AG04450 (cell line): Measurements from ENCODE around the gene NAA11. TPM values are rescaled to one million over a fixed set of nuclear protein-coding genes. Genes with fewer than 3 reads are reported as not detected.
"Not testable (repeated sequence)": the region's sequence is repeated elsewhere in the genome, so short reads cannot be mapped to it uniquely, and the experiment has no call there.

Experiments
- CTCF ChIA-PET: fragments of 300-600, 350-600 bp; formaldehyde crosslinking; extraction: SDS; loops from one replicate; lab custom pipeline; 2022; ENCODE audit warnings: antibody characterized with exemption, inconsistent platforms; lab: Charles Lee
- POLR2A ChIA-PET: fragments of 350-600 bp; formaldehyde crosslinking; extraction: SDS; loops from one replicate; lab custom pipeline; 2021; ENCODE audit warnings: antibody characterized with exemption, inconsistent platforms; lab: Yijun Ruan, JAX
- DNase-seq: peaks from one replicate; pipeline ENCODE4 v3.0.0-alpha.2; 2011; ENCODE audit warnings: low read depth, low spot score
- H3K27ac ChIP-seq: one replicate; pipeline ENCODE4 v1.5.1; 2012; ENCODE audit warnings: low read depth, low read length, control low read depth
- H3K27me3 ChIP-seq: one replicate; pipeline ENCODE4 v1.6.0; 2012; ENCODE audit warnings: low read length; ENCODE audit not compliant: control insufficient read depth, insufficient read depth
- H3K4me3 ChIP-seq: 2 replicates; pipeline ENCODE4 v1.5.1; 2011; ENCODE audit warnings: mild to moderate bottlenecking, low read depth, low read length, control low read depth
- H3K9me3 ChIP-seq: 2 replicates; pipeline ENCODE4 v1.5.1; 2012; ENCODE audit warnings: low read length; ENCODE audit not compliant: control insufficient read depth, insufficient read depth
- polyA plus RNA-seq: library from polyadenylated mRNA; depleted of rRNA; stranded (reverse); fragments of >200 nt; gene quantifications from 2 replicates; pipeline ENCODE4 v1.2.3, GENCODE V29; 2011
- TF ChIP-seq, protein P1 (sequence below): IDR thresholded peaks from 2 replicates; pipeline ENCODE4 v1.5.1; 2011; ENCODE audit warnings: low read depth, low read length, control low read depth, inconsistent platforms

Gene NAA11
- polyA plus RNA-seq, 1 experiment: not detected

DNA sequence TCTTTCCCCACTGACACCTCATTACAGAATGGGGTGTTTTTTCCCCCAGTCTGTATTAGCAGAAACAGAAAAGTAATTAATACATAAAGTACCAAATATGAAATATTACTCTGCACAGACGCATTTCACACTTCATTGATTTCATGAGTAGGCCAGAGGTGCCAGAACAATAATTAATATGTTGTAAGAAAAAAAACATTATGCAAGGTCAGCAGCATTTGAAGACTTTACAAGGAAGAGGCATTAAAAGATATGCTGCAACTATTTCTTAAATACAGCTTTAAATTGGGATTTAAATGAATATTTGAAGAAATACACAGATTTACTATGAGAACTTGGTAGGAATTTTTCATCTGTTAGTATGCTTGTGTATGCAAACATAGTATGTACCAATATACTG lies 37.7 kb downstream of the NAA11 start:
- ChIA-PET CTCF (no interaction called here), POLR2A (no interaction called here)
- Histone ChIP-seq H3K4me3 (no peak overlapping the region), H3K27me3 (no peaks in the 10 kb centered on the region), H3K9me3 (no peaks in the 10 kb centered on the region), H3K27ac (no peak overlapping the region)
- DNase-seq: no peak
- TF ChIP-seq, protein P1, sequence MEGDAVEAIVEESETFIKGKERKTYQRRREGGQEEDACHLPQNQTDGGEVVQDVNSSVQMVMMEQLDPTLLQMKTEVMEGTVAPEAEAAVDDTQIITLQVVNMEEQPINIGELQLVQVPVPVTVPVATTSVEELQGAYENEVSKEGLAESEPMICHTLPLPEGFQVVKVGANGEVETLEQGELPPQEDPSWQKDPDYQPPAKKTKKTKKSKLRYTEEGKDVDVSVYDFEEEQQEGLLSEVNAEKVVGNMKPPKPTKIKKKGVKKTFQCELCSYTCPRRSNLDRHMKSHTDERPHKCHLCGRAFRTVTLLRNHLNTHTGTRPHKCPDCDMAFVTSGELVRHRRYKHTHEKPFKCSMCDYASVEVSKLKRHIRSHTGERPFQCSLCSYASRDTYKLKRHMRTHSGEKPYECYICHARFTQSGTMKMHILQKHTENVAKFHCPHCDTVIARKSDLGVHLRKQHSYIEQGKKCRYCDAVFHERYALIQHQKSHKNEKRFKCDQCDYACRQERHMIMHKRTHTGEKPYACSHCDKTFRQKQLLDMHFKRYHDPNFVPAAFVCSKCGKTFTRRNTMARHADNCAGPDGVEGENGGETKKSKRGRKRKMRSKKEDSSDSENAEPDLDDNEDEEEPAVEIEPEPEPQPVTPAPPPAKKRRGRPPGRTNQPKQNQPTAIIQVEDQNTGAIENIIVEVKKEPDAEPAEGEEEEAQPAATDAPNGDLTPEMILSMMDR: no peak

DNA sequence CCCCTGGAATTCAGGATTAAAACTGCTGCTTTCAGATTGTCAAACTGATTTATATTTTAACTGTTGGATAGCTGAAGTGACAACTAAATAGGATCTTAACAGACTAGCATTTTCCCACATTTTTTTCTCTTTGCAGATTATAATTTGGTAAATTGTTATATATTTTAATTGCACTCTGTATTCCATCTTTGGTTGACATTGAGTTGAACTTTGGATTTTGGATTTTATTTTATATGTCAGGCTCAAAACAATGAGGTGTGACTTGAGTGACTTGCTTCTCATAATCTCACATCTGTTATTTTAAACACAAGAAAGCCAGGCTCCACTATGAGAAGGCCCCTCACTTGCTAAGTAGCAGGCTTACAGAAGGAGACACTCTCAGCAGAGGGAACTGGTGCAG lies 38.1 kb downstream of the NAA11 start:
- H3K4me3 ChIP-seq: no peak overlapping the region
- CTCF ChIA-PET: interaction anchor here (0.7 kb wide), 1 partner anchor 245 kb away, joined by 3 read pairs; no protein-coding TSS in a partner anchor
- no peaks in the 10 kb centered on the region for H3K27me3 ChIP-seq
- TF ChIP-seq, protein P1: no peak
- no peaks in the 10 kb centered on the region for H3K9me3 ChIP-seq
- no peak for DNase-seq
- POLR2A ChIA-PET: no interaction called here
- no peak overlapping the region for H3K27ac ChIP-seq

DNA sequence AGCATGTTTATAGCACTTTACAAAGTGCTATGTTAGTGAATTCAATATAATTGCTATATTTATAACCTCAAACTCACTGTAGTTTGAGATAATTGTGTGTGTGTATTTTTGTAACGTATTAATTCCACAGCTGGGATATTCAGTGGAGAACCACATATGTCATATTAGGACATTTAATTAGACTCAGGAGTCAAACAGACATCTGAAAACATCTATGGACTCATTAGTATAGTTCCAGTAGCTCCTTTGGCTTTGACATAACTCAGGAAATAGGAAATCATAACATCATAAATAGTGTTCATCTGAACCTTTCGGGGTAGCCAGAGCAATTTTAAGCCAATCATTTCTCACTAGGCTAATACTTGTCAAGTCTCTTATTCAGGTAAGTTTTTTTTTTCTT lies 38.8 kb downstream of the NAA11 start:
- POLR2A ChIA-PET: no interaction called here
- no peaks in the 10 kb centered on the region for H3K9me3 ChIP-seq
- CTCF ChIA-PET: interaction anchor here (0.7 kb wide), 1 partner anchor 244 kb away, joined by 3 read pairs; no protein-coding TSS in a partner anchor
- DNase-seq: no peak
- no peaks in the 10 kb centered on the region for H3K27me3 ChIP-seq
- TF ChIP-seq, protein P1: no peak
- no peak overlapping the region for H3K4me3 ChIP-seq
- H3K27ac ChIP-seq: no peak overlapping the region

DNA sequence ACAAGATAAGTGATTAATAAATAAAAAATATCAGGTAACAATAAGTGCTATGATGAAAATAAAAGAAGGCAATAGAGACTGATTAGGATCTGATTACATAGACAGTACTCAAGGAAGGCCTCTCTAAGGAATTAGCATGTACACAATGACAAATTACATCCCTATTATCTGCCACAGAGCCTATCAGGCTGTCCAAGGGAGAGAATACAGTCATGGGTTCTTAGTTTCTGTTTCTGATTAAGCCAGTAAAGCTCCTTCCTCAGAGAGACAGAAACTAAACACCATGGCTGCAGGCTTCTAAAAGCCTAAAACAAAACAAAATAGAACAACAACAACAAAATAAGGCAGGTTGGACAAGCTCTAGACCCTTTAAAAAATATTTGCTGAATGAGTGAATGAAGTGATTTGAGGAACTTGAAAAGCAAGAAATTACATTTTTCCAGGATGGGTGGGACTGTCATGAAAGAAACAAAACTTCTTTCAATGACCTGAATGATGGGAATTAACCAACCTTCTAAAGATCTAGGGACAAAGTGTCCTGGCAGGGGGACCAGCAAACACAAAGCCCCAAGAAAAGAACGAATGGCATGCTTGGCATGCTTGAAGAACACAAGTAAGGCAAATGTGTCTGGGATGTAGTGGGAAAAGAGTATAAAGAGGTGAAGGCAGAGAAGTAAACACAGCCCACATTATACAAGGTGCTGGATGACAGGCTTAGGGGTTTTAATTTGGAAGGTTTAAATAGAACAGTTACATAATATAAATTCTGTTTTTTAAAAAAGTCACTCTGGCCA lies 44.1 kb downstream of the NAA11 start:
- POLR2A ChIA-PET: no interaction called here
- CTCF ChIA-PET: no interaction called here
- no peak overlapping the region for H3K4me3 ChIP-seq
- H3K27me3 ChIP-seq: no peaks in the 10 kb centered on the region
- TF ChIP-seq, protein P1: no peak
- no peak for DNase-seq
- no peak overlapping the region for H3K27ac ChIP-seq
- no peaks in the 10 kb centered on the region for H3K9me3 ChIP-seq

DNA sequence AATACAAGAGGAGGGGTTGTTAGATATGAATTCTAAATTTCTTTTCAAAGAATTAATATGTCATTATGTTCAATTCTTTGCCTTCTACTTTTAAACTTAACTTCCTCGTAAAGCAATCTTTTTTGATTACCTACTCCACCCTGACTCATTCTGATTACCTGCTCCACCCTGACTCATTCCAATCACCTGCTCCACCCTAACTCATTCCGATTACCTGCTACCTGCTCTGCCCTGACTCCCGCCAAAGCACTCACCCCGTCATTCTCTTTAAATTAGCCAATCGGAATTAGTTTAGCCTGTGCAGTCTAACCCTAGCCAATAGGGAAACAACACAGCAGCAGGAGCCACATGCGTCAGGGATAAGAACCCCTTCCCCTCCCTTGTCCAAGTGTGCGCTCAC lies 48.4 kb downstream of the NAA11 start:
- DNase-seq, CTCF ChIA-PET, H3K27ac ChIP-seq, H3K27me3 ChIP-seq, H3K9me3 ChIP-seq, POLR2A ChIA-PET, H3K4me3 ChIP-seq: not testable (repeated sequence)
